ENCODE data around the gene SLC50A1. TPM values are rescaled to one million over a fixed set of nuclear protein-coding genes. Genes with fewer than 3 reads are reported as not detected.

The SLC50A1 gene
- total and polyA plus RNA-seq, 4 donors, result 12.7 to 23.3 (median 18.2) TPM

Small RNA genes within 50 kb of the gene (small RNA-seq; reads per million reads assigned to genes)
- not detected for gene HMGN2P18
- not detected for gene RF00019

Other genes with a start within 250 kb of the SLC50A1 start
- gene PMVK, start 199.1 kb upstream of the SLC50A1 start, total RNA-seq, result 10 to 100 TPM in 1 of 2 donors, 1 to 10 TPM in 1; 9.7 to 14.6 TPM
- gene PMVK, start 199.1 kb upstream of the SLC50A1 start, polyA plus RNA-seq, result 10 to 100 TPM; 22.6 to 37.3 TPM
- 10 to 100 TPM; 24.6 to 42.8 TPM for gene PBXIP1, start 179.8 kb upstream of the SLC50A1 start, total RNA-seq
- 10 to 100 TPM in 1 of 2 donors, 1 to 10 TPM in 1; 3.8 to 16.4 TPM for gene PBXIP1, start 179.8 kb upstream of the SLC50A1 start, polyA plus RNA-seq
- gene PYGO2, start 174.1 kb upstream of the SLC50A1 start, total RNA-seq, result 1 to 10 TPM; 6.5 to 7.4 TPM
- 1 to 10 TPM; 5.0 to 8.2 TPM for gene PYGO2, start 174.1 kb upstream of the SLC50A1 start, polyA plus RNA-seq
- gene SHC1, start 165.1 kb upstream of the SLC50A1 start, total RNA-seq, result 10 to 100 TPM; 53.2 to 65.5 TPM
- gene SHC1, start 165.1 kb upstream of the SLC50A1 start, polyA plus RNA-seq, result 10 to 100 TPM; 27.2 to 62.8 TPM
- gene CKS1B, start 161.2 kb upstream of the SLC50A1 start, total RNA-seq, result 10 to 100 TPM; 32.4 to 54.4 TPM
- gene CKS1B, start 161.2 kb upstream of the SLC50A1 start, polyA plus RNA-seq, result 10 to 100 TPM; 34.3 to 57.9 TPM
- 10 to 100 TPM; 10.4 to 20.2 TPM for gene FLAD1, start 152.5 kb upstream of the SLC50A1 start, total RNA-seq
- gene FLAD1, start 152.5 kb upstream of the SLC50A1 start, polyA plus RNA-seq, result 10 to 100 TPM; 24.7 to 31.6 TPM
- under 1 TPM in 1 of 2 donors, not detected in 1; 0.42 TPM for gene LENEP, start 142.3 kb upstream of the SLC50A1 start, total RNA-seq
- gene LENEP, start 142.3 kb upstream of the SLC50A1 start, polyA plus RNA-seq, result not detected
- 10 to 100 TPM; 10.3 to 50.2 TPM for gene ZBTB7B, start 133.1 kb upstream of the SLC50A1 start, total RNA-seq
- gene ZBTB7B, start 133.1 kb upstream of the SLC50A1 start, polyA plus RNA-seq, result 10 to 100 TPM in 1 of 2 donors, 1 to 10 TPM in 1; 7.0 to 31.9 TPM
- under 1 TPM in 1 of 2 donors, not detected in 1; 0.25 TPM for gene DCST2, start 102.1 kb upstream of the SLC50A1 start, total RNA-seq
- gene DCST2, start 102.1 kb upstream of the SLC50A1 start, polyA plus RNA-seq, result under 1 TPM; 0.27 to 0.53 TPM
- gene DCST1, start 102.0 kb upstream of the SLC50A1 start, total RNA-seq, result not detected
- gene DCST1, start 102.0 kb upstream of the SLC50A1 start, polyA plus RNA-seq, result not detected
- gene ADAM15, start 84.5 kb upstream of the SLC50A1 start, total RNA-seq, result 10 to 100 TPM; 10.8 to 26.8 TPM
- 10 to 100 TPM; 16.0 to 19.0 TPM for gene ADAM15, start 84.5 kb upstream of the SLC50A1 start, polyA plus RNA-seq
- 1 to 10 TPM; 1.8 to 2.9 TPM for gene EFNA4, start 72.1 kb upstream of the SLC50A1 start, total RNA-seq
- 1 to 10 TPM; 3.6 to 4.7 TPM for gene EFNA4, start 72.1 kb upstream of the SLC50A1 start, polyA plus RNA-seq
- under 1 TPM; 0.47 to 0.75 TPM for gene EFNA3, start 57.0 kb upstream of the SLC50A1 start, total RNA-seq
- gene EFNA3, start 57.0 kb upstream of the SLC50A1 start, polyA plus RNA-seq, result 1 to 10 TPM; 1.4 to 3.7 TPM
- gene EFNA1, start 8.0 kb upstream of the SLC50A1 start, total RNA-seq, result 100 to 1,000 TPM in 1 of 2 donors, 10 to 100 TPM in 1; 58.6 to 180 TPM
- gene EFNA1, start 8.0 kb upstream of the SLC50A1 start, polyA plus RNA-seq, result 100 to 1,000 TPM; 177 to 236 TPM
- 10 to 100 TPM; 27.3 to 62.4 TPM for gene DPM3, start 4.7 kb downstream of the SLC50A1 start, total RNA-seq
- gene DPM3, start 4.7 kb downstream of the SLC50A1 start, polyA plus RNA-seq, result 100 to 1,000 TPM in 1 of 2 donors, 10 to 100 TPM in 1; 75.8 to 134 TPM
- gene KRTCAP2, start 37.5 kb downstream of the SLC50A1 start, total RNA-seq, result 10 to 100 TPM; 49.8 TPM
- gene KRTCAP2, start 37.5 kb downstream of the SLC50A1 start, polyA plus RNA-seq, result 100 to 1,000 TPM; 150 to 224 TPM
- gene TRIM46, start 38.0 kb downstream of the SLC50A1 start, total RNA-seq, result under 1 TPM; 0.14 to 0.17 TPM
- gene TRIM46, start 38.0 kb downstream of the SLC50A1 start, polyA plus RNA-seq, result under 1 TPM; 0.07 to 0.11 TPM
- gene THBS3, start 72.0 kb downstream of the SLC50A1 start, total RNA-seq, result 1 to 10 TPM; 4.0 to 6.9 TPM
- 1 to 10 TPM; 3.1 to 4.3 TPM for gene THBS3, start 72.0 kb downstream of the SLC50A1 start, polyA plus RNA-seq
- gene MTX1, start 72.8 kb downstream of the SLC50A1 start, total RNA-seq, result 10 to 100 TPM; 19.6 to 26.4 TPM
- 10 to 100 TPM; 30.5 to 38.4 TPM for gene MTX1, start 72.8 kb downstream of the SLC50A1 start, polyA plus RNA-seq
- 1 to 10 TPM; 3.3 to 3.8 TPM for gene ENTREP3, start 119.6 kb downstream of the SLC50A1 start, total RNA-seq
- 1 to 10 TPM; 2.8 to 7.9 TPM for gene ENTREP3, start 119.6 kb downstream of the SLC50A1 start, polyA plus RNA-seq
- 10 to 100 TPM; 14.9 to 22.7 TPM for gene SCAMP3, start 126.5 kb downstream of the SLC50A1 start, total RNA-seq
- gene SCAMP3, start 126.5 kb downstream of the SLC50A1 start, polyA plus RNA-seq, result 10 to 100 TPM; 40.7 to 47.0 TPM
- 10 to 100 TPM; 16.5 to 28.2 TPM for gene CLK2, start 137.7 kb downstream of the SLC50A1 start, total RNA-seq
- gene CLK2, start 137.7 kb downstream of the SLC50A1 start, polyA plus RNA-seq, result 10 to 100 TPM in 1 of 2 donors, 1 to 10 TPM in 1; 8.3 to 13.2 TPM
- 1 to 10 TPM in 1 of 2 donors, under 1 TPM in 1; 0.84 to 1.5 TPM for gene HCN3, start 141.6 kb downstream of the SLC50A1 start, total RNA-seq
- gene HCN3, start 141.6 kb downstream of the SLC50A1 start, polyA plus RNA-seq, result 1 to 10 TPM in 1 of 2 donors, under 1 TPM in 1; 0.33 to 1.0 TPM
- gene PKLR, start 165.6 kb downstream of the SLC50A1 start, total RNA-seq, result 10 to 100 TPM; 39.2 to 56.1 TPM
- 10 to 100 TPM; 10.4 to 41.9 TPM for gene PKLR, start 165.6 kb downstream of the SLC50A1 start, polyA plus RNA-seq
- 100 to 1,000 TPM; 288 to 370 TPM for gene FDPS, start 173.0 kb downstream of the SLC50A1 start, total RNA-seq
- 100 to 1,000 TPM; 176 to 211 TPM for gene FDPS, start 173.0 kb downstream of the SLC50A1 start, polyA plus RNA-seq
- gene RUSC1, start 185.0 kb downstream of the SLC50A1 start, total RNA-seq, result 1 to 10 TPM; 3.9 to 6.7 TPM
- 1 to 10 TPM; 4.9 to 6.6 TPM for gene RUSC1, start 185.0 kb downstream of the SLC50A1 start, polyA plus RNA-seq

Measured in liver (tissue), 5 donors.